Fibroblast of the aortic adventitia (primary cell): ENCODE data around the gene LUZP2. TPM values are rescaled to one million over a fixed set of nuclear protein-coding genes. Genes with fewer than 3 reads are reported as not detected.

Source experiments
- DNase-seq: peaks from one replicate; pipeline ENCODE4 v3.0.0-alpha.2; 2010; ENCODE audit warnings: low read depth
- H3K4me3 ChIP-seq: 2 replicates; pipeline ENCODE4 v1.5.1; 2011; ENCODE audit warnings: low read depth, mild to moderate bottlenecking, control low read depth, low read length, moderate library complexity
- total RNA-seq: library from RNA; depleted of rRNA; stranded (reverse); fragments of >200 nt; gene quantifications from 2 replicates; pipeline ENCODE4 v1.2.3, GENCODE V29; 2012; ENCODE audit warnings: low replicate concordance
- TF ChIP-seq, protein P1 (sequence below): IDR thresholded peaks from 2 replicates; pipeline ENCODE4 v1.5.1; 2011; ENCODE audit warnings: mild to moderate bottlenecking, low read length, control low read depth, inconsistent platforms; ENCODE audit not compliant: insufficient read depth

The LUZP2 gene
- total RNA-seq, 1 donor: 20.6 TPM

DNA sequence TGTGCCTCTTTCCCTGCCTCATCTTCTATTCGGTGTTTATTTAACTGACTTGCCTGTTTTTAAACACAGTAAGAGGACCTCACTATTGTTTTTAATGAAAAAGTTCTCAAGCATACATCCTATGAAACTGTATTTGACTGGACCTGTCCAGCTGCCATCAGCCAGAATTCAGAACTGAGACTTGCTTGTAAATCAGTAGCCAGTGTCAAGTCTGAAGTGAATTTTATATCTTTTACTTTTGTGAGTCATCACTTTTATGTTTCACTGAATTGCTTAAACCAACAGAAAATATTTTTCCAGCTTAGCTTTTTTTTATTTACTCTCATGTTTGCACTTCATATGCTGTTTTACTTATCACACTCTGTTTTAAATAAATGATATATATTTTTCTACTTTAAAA, 88.3 kb downstream of the LUZP2 start:
- TF ChIP-seq, protein P1, sequence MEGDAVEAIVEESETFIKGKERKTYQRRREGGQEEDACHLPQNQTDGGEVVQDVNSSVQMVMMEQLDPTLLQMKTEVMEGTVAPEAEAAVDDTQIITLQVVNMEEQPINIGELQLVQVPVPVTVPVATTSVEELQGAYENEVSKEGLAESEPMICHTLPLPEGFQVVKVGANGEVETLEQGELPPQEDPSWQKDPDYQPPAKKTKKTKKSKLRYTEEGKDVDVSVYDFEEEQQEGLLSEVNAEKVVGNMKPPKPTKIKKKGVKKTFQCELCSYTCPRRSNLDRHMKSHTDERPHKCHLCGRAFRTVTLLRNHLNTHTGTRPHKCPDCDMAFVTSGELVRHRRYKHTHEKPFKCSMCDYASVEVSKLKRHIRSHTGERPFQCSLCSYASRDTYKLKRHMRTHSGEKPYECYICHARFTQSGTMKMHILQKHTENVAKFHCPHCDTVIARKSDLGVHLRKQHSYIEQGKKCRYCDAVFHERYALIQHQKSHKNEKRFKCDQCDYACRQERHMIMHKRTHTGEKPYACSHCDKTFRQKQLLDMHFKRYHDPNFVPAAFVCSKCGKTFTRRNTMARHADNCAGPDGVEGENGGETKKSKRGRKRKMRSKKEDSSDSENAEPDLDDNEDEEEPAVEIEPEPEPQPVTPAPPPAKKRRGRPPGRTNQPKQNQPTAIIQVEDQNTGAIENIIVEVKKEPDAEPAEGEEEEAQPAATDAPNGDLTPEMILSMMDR: no peak
- no peak overlapping the region for H3K4me3 ChIP-seq
- DNase-seq: peak; percentile 31

DNA sequence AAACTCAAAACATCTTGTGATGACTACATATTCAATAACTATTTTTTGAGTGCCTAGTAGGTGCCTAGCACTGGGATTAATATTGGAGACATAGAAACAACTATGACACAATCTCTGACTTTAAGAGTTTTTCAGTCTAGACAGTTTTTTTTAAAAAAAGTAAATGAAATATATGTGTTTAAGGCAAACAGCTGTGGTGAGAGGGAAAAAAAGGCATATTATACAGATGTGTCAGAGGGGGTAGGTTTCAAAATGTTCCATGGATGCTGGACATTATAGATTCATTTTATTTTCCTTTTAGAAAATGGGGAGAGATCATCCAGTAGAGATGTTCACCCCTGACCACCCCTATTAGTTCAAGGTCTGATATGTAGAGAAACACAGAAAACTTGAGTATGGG, 90.8 kb downstream of the LUZP2 start:
- DNase-seq: peak; percentile 17
- TF ChIP-seq, protein P1: no peak
- no peak overlapping the region for H3K4me3 ChIP-seq

DNA sequence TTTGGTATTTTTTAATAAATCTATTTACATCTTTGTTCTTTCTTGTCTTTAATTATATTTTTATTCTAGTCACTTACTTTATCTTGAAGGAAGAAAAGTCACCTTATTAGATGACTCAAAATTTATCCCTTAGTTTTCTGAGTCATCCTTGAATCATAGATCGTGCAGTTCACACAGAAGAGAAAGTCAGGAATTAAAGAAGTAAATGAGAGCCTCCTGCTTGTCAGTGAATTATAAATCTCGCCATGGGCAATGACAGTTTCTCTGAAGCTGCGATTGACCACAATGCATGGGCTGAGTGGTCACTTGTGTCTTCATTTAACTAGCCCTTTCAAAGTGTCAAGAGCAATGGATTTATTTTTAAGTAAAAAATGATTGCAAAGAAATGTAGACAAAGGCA, 91.2 kb downstream of the LUZP2 start:
- peak; percentile 45 for DNase-seq
- H3K4me3 ChIP-seq: no peak overlapping the region
- TF ChIP-seq, protein P1: no peak

DNA sequence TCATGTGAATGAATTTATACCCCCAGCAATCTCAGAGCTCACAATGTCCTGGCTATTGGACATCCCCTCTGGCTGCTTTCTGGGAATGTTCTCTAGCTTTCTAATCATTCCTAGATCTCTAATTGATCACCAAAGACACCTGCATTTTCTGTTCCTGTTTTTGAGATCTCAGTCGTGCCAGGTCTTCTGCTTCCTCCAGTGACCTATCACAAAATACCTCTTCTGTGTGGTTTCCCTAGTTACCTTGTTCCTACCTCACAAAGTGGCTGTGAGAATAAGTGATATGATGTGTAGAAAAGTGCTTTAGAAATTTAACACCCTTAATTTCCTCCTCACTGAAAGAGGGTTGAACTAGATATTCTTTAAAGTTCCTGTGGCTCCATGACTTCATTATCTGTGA, 92.2 kb downstream of the LUZP2 start:
- TF ChIP-seq, protein P1: no peak
- DNase-seq: no peak
- H3K4me3 ChIP-seq: no peak overlapping the region

DNA sequence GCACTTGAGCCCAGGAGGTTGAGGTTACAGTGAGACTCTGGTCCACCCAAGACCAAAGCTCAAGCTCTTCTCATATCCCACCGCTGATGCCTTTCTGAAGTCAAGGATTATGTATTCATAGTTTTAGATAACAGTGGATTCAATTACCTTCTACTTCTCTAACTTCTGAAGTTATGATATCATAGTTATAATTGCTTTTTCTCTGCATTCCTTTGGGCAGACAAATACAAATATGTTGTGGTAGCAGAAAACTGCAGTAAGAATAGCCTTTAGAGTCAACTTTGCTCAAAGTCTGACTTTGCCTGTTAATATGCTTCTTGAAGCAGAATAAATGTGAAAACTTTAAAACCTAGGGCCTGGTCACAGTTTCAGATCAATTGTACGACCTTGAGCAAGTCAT, 94.4 kb downstream of the LUZP2 start:
- TF ChIP-seq, protein P1: no peak
- no peak overlapping the region for H3K4me3 ChIP-seq
- DNase-seq: no peak

DNA sequence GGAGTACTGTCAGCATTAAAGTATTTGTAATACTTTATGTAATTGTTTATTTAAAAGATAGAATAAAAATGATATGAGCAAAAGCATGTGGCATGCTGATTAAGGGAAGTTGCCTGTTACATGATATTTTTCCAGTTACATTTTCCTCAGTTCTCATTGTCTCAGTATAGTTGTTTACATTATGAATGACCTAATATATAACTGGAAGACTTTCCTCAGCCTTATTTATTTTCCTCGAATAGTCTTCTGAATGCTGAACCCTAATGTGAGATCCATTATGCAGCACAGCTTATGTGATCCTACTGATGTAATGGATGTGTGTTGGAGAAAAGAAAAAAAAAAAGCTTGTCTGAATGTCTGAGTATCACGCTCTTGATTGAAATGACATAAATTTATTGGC, 95.5 kb downstream of the LUZP2 start:
- TF ChIP-seq, protein P1: no peak
- no peak overlapping the region for H3K4me3 ChIP-seq
- DNase-seq: peak; percentile 31

DNA sequence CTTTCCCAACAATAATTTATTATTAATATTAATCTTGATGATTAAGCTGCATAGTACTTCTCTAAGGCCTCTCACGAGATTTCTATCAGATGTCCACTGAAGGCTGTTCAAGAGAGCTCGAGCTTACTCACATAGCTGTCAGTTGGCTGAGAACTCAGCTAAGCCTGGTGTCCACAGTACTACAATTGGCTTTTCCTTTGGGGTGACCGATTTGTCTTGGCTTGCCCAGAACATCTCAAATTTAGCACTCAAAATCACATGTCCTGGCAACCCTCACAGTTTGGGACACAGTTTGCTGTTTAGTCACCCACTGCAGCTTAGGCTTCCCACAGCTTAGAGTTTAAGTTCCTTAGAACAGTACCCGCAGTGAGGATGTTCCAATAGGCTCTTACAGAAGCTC, 96.5 kb downstream of the LUZP2 start:
- TF ChIP-seq, protein P1: no peak
- peak; percentile 70 for DNase-seq
- no peak overlapping the region for H3K4me3 ChIP-seq
